Bone marrow (tissue), 2 donors: ENCODE measurements around the gene ZNF664.

ENCODE experiments used
- DNase-seq, 2 donors: peaks; one replicate each; lab custom pipeline; 2025; lab: John Stamatoyannopoulos, UW

The ZNF664 gene

DNA sequence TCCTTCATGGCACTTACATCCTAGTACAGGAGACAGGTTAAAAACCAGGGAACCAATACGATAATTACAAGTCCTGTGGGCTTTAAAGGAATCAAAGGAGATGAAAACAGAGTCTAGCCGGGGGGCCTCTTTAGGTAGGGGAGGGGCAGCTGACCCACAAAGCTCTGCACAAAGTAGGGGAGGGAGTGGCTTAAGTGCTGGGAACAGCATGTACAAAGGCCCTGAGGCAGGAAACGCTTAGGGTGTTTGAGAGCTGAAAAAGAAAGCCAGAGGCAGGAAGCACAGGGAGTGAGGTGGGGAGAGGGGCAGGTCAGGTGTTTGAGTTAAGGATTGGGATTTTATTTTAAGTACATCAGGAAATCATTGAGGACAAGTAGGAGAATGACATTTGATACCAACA is 37.7 kb downstream of the ZNF664 start:
- DNase-seq, result no peak

DNA sequence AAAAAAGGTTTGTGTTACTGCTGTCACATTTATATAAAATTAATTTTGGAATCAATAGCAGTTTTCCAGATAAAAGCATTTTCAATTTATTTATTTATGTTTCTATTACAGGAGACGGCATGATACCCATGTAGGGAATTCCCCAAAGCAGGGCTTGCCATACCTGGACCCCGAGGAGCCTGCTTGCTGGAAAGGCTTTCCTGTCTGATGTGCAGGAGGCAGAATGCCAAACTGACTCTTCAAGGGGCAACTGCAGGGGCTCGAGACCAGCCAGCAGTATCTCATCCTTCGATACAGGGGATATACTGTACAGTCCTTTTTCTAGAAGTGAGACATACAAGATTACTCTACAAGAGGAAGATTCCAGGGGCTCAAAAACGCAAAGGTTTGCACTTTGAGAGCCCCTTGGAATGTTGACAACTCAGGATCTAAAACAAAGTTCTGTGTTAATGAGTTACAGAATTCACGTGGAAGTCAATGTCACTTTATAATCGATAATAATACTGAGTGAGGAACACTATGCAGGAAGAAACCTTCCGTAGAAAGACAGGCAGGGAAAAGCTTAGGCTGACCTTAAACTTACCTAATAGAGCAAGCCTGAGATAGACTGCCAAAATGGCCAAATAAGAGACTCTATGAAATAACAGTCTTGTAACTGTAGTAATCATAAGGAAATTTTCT is 38.6 kb downstream of the ZNF664 start:
- DNase-seq, result no peak

DNA sequence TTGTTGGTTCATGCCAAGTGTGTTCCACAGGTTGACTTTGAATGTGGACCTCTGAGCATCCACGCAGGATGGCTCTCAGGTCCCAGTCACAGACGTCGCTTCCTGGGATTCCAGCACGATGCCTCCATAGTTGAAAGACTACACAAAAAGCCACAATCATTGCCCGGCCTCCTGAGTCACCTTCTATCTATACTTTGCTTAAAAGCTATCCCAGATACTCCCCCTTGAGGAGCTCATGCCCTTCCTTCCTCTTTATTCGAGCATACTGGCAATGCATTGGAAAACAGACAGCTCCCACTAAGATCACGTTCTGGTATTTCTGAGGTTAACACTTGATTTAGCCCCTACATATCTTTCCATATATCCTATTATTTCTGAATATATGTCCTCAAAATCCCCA is 40.1 kb downstream of the ZNF664 start:
- peak in 1 of 2 donors; percentile 24 for DNase-seq

DNA sequence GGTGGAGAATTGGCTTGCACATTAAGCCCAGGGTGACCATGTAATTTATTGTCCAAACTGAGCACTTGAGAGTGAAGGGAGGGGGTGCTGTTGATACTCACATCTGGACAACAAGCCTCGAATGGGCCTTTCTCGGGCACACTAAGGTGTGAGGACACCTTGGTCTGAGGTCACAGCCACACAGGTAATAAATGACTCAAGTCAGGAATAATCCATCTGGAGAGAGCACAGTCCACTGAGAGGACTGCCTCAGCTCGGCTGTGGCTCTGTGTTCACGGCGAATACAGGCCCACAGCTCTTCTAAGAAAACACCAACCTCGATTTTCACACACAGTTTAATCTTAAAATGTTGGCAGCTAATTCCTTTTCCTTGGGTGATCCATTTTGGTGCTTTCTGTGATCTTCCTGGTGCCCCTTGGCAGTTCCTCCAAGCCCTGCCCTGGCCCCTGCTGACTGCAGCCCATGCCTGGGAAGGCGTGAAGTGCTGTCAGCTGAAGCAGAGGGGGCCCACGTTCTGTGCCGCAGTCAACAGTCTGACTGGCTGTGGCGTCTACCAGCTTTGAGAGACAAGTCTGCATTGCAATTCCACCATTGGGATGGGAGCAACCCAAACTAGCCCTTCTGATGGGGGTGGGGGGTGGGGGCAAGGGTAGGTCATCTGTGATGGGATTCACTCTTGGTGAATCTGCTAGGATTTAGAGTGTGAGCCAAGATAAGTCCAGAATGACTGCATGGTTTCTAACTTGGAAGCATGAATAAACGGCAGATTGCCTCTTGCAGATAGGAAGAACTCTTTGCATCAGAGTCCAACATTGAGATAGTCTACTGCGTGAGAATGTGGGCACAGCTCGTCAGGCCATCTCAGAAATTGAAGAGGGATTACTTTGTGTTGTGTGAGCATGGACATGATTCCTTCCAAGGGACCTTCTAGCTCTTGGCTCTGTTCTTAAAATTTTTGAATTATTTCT is 42.8 kb downstream of the ZNF664 start:
- no peak for DNase-seq

DNA sequence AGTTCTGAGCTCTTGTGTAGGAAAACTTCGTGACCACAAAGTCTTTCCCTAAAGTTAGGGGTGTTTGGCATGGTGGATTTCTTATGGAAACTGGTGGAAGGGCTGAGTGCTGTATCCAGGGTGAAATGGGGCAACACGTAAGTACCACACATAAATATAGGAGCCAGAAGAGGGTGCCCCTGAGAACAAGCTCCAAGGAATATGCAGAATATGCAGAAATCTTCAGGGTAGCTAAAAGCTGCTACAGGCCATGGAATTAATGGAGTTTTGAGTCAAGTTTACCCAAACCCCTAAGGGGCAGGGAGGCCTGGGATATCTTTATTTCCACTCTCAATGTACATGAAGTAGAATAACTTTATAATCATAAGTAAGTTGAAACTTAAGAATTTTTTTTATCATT is 44.0 kb downstream of the ZNF664 start:
- no peak for DNase-seq

DNA sequence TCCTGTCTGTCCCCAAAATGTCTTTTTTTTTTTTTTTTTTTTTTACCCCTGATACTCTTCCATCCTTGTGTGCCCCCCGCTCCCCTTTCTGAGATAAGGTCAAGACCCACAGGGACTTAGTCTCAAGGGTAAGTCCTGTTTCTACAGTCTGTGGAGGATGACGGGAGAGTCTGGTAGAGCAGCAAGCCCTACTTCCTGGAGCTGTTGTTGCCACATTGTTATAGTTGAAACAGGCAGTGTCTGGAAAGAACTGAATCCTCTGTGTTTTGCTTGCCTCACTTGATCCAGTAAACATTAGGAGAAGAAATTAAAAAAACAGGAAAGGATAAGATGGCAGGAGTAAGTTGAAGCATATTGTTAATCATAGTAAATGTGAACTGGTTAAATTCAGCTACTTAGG is 45.5 kb downstream of the ZNF664 start:
- DNase-seq, result no peak

DNA sequence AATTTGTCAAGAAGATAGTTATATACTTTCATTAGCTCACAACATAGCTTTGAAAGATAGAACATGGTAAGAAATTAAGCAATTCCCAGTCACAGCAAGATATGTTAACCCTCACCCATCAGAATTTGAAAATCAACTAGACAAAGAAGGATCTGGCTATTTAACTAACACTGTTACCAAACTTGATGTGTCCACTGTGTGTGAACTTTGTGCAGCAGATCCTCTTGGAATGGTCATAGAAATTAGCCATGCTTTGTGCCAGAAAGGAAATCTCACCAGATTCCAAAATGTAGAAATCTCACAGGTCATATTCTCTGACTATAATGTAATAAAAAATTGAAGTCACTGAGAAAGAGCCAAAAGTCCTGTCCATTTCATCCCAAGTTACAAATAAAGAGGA is 46.1 kb downstream of the ZNF664 start:
- DNase-seq, result no peak

DNA sequence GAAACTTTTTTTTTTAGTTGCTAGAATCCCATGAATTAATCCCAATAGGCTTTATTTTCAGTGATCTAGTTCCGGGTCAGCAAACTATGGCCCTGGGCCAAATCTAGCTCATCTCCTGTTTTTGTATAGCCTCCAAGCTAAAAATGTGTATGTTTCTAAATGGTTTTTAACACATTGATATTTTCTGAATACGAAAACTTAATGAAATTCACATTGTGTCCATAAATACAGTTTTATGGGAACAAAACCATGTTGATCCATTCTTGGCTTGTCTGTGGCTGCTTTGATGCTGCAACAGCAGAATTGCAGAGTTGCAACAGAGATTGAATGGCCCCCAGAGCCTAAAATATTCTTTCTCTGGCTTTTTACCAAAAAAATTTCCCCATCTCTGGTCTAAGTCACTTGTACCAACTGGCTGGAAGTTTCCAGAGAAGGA is 47.5 kb downstream of the ZNF664 start:
- no peak for DNase-seq

DNA sequence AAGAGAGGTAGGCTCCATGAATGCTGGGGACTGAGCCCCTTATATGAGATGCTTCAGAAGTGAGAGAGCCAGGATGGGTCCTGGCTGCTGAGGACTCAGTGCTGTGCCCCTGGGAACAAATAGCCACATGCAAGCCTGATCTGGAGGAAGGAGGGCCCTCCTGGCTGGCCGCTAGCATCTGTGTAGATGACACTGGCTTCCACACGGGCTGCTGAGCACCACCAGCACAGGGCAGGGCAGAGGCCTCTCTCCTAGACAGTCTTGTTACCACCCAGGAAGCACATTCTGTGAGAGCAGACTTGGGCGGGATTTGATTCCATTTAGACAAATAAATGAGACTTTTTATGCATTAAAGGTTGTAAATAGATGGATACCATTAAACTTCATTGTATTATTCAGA is 48.0 kb downstream of the ZNF664 start:
- DNase-seq, result no peak

DNA sequence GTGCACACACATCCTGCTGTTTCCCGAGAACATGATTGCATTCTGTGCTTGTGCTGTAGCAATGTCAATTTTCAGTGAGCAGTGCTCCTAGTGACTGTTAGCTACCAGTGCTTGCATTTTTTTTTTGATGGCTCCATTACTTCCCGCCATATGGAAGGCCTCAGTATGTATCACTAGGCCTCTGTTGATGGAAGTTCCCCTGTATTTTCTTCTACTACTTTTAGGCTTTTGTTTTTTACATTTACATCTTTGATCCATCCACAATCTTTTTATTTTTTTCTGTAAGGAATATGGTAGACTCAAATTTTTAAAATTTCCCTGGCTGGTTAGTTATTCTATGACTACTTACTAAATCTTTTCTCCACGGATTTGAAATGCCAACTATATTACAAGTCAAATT is 49.1 kb downstream of the ZNF664 start:
- DNase-seq, result no peak

DNA sequence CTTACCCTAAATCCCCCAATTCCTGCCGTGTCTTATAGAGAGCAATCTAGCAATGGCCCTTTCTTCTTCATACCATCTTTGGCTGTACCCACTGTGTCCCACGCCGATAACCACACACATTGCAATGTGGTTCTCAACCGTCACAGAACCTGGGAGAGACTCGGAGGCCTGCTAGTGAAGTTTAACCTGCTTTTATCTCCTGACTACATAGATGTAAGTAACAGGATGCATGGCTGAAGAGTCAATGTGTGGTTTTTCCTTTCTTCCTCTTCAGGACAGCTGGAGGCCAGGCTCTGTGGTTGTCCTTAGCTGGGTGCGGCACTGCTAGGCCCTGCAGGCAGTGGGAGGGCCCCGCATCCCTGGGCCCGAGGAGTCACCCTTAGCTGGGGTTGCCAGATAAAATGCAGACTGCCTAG is 51.3 kb downstream of the ZNF664 start:
- peak in 1 of 2 donors; percentile 75 for DNase-seq

DNA sequence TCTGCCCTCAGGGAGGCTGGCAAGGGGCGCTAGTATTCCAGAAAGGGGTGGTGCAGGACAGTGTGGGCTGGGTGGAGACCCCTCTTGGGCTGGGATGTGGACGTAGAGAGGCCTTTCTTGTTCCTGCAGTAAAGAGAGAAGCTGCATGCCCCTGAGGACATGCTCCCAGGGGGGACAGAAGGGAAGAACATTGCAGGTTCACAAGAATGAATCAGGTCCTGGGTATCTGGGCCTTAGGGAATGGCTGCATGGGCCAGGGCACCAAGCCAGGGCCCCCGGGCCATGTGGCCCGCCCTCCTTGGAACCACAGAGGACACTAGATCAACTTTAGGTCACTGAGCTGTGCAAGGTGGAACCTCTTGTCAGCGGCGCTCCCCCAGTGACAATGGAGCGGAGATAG is 51.8 kb downstream of the ZNF664 start:
- DNase-seq, result no peak

DNA sequence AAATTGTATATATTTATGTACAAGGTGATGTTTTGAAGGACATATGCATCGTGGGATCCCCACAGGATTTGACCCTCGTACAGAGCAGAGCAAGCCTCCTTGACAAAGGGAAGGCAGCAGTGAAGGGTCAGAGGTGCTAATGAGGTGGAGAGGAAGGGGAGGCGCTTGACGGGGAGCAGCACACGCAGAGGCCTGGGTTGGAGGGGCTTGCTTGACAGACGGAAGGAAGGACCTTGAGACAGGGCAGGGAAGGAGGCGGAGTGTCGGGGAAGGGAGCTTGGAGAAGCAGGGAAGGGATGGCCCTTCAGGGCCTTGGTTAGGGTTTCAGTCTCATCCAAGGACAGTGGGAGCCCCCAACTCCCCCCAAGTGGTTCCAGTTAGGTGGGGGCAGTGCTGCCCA is 52.6 kb downstream of the ZNF664 start:
- no peak for DNase-seq

DNA sequence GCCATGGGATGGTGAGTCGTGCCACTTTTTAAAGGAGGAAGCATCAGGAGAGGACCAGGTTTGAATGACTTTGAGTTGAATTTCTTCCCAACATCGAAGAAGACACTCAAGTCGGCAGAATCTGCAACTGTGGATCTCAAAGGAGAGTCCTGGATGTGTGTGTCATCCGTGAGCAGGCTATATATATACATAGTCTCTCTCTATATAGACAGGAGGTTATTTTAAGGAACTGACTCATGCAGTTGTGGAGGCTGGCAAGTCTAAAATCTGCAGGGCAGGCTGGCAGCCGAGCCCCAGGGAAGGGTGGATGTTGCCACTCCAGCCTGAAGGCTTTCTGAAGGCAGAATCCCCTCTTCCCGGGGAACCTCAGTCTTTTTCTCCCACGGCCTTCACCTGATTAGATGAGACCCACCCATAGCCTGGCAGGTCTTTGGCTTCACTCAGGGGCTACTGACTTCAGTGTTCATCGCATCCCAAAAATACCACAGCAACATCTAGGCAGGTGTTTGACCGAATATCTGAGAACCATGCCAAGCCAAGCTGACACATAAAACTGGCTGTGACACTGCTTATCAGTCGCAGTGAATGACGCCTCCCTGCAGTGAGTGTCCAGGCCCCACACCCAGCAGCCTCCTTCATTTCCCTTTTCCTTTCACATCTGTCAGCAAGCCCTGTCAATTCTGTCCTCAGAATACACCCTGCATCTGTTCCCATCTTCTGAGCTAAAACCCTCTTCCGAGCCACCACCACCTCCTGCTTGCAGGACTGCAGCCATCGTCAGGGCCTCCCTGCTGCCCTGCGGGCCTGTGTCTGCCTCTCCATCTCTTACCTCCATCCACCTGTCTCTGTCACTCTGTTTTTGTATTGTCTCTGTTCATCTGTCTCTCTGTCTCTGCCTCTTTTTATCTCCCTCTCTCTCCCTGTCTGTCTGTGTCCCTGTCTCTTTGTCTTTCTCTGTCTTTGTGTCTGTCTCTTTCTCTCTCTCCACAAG is 54.0 kb downstream of the ZNF664 start:
- peak in 1 of 2 donors; percentile 63 for DNase-seq

DNA sequence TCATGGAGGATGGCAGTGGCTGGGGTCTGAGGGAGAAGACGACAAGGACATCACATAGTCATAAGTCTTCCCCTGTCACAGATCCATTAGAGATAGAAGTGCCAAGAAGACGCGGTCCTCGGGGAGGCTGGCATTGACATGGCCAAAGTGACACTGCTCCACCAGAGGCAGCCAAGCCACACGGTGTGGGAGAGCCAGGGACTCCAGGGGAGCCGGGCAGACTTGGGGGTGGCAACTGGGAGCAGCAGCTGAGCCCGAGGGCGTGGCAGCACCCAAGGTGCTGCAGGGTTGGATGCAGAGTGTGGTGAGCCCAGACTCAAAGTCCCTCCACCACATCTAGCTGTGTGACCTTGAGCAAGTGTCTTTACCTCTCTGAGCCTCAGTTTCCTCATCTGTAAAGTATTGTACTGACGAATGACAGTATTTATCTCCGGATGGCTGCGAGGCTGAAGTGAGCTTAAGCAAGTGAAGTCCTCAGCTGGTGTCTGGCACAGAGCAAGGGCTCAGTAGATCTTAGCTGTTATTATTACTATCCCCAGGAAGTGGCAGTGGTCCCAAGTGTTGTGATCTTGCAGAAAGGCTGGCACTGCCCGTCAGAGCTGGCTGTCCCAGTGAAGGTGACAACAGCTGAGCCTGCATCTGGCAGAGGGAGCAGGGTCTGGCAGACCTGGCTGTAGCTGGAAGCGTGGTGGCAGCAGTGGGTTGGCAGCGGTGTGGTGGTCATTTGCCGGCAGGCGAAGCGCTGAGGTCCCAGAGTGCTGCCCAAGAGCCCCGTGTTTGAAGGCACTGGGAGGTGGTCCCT is 54.9 kb downstream of the ZNF664 start:
- no peak for DNase-seq

DNA sequence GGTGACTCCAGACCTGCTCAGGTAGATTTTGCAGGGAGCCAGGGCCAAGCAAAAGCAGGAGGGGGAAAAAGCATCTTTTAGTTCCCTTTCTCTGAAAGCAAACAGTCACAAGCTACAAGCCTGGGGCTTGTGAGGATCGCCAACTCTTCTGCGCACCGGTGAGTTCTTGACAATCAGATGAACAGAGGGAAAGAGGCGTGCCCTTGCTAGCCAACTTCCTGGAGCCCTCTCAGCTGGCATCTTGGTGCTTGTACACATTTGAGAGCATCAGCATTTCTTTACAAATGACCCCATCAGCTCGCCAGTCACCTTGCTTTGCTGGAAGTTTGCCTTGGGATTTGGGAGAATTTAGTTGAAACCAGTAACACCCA is 55.5 kb downstream of the ZNF664 start:
- DNase-seq, result no peak

DNA sequence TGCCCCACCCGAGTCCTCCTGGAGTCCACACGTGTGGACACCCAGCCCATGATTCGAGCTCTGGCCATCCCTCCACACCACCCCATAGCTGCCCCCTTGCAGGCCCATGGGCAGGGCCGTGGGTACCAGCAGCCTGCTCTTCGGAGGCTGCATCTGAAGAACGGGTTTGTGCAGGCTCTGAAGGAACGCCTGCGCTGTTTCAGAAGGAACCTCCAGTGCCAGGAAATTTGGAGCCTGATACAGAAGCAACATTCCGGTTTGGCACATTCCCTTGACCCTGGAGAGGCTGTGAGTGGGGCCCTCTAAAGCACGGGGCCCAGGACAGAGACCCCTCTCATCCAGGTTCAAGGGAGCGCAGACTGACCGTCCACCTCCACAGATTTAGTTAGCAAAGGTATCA is 57.0 kb downstream of the ZNF664 start:
- no peak for DNase-seq

DNA sequence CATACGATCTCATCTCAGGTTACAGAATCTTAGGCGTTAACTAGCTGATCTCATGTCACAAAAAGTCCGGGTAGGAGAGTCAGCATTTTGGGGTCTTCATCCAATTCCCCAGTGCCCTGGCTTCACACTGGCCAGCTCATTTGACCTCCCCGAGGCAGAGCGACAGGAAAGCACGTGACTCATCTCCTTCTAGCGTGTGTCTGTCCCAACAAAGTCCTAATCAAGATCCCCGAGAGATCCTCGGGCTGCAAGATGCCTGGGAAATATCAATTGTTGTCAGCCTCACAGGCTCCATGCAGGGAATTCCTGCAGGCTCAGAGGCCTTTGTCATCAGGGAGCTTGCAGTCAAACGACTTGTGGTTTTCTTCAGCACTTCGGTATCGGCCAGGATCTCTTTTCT is 57.5 kb downstream of the ZNF664 start:
- DNase-seq, result no peak

DNA sequence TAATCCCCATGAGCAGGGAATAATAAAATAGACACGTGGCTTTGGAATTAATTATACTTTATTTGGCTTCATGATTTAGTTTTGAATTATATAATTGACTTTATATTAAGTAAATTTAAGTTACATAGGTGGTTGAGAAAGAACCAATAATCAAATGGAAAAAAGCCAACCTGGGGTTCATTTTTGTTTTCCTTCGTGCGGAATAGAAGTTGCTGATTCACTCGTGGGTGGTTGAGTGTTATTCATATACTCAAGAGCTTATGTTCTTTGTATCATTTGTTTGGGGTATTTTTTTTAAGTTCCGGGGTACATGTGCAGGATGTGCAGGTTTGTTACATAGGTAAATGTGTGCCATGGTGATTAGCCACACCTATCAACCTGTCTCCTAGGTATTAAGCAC is 58.0 kb downstream of the ZNF664 start:
- no peak for DNase-seq

DNA sequence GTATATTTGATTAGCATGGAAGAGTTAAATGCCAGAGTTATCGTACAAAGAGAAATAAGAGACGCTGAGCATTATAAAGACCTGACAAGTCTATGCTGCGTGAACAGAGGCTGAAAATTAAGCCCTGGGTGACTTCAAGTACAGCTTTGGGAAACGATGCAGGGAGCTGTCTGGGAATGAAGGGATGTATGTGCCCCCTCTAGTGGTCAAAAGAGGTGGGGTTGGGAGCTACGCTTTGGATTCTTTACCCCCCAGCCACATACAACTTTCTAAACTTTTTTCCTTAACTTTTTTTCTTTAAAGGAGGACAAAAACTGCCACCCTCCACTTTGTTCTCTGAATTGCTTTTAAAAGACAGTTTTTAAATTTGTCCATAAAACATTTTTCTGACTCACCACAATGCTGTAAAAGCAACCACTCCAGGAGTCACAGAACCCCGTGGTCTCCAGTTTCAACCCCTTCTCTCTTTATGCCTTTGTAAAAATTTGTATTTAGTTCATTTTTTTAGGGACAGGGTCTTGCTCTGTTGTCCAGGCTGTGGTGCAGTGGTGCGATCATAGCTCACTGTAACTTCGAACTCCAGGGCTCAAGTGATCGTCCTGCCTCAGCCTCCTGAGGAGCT is 59.4 kb downstream of the ZNF664 start:
- DNase-seq, result peak in 1 of 2 donors; percentile 6

DNA sequence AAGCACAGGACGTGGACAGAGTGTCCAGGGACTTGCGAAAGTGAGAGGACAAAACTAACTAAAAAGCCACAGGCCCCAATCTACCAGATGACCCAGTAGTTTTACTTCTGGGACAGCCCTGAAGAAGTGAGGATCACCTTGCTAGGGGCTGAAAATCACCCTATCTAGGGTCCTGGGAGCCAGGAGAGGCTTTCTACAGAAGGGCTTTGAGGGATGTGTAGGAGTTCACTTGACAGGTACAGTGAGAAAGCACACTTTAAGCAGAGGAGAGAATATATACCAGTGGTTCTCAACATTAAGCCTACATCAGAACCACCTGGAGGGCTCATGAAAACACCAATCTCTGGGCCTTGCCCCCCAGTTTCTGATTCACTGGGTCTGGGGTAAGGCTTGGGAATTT is 60.8 kb downstream of the ZNF664 start:
- DNase-seq, result no peak
